Suppressor macrophage (primary cell): Measurements from ENCODE around the gene CHD2.
A peak's percentile ranks its signal among the peaks of the same experiment; 100 is the strongest.

Source experiments
- DNase-seq, 4 experiments: peaks; one replicate each; pipeline ENCODE4 v3.0.0-alpha.2; 2020 to 2022

Gene CHD2

DNA sequence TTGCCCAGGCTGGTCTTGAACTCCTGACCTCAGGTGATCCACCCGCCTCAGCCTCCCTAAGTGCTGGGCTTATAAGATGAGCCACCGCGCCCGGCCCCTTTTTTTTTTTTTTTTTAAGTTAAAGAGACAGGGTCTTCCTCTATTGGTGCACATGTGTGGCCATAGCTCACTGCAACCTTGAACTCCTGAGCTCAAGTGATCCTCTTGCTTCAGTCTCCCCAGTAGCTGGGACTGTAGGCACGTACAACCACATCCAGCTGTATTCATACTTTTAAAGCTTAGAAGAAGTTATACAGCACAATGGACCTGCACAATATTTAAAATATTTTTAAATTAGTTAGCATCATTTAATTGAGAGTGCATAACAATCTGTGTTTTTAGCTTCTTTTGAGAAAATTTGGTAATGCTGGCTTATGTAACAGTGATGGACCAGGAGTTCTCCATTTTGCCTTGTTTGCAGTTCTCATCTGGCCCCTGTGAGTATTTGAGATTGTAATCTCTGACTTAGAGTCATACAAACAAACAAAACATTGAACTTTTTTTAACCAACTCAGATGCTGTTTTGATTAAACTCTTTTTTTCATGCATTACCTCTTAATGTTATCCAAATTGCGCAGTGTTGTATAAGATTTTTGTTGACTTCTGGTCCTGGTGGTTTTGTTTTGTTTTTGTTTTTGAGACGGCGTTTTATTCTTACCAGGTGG, 33.0 kb downstream of the CHD2 start:
- DNase-seq, result no peak

DNA sequence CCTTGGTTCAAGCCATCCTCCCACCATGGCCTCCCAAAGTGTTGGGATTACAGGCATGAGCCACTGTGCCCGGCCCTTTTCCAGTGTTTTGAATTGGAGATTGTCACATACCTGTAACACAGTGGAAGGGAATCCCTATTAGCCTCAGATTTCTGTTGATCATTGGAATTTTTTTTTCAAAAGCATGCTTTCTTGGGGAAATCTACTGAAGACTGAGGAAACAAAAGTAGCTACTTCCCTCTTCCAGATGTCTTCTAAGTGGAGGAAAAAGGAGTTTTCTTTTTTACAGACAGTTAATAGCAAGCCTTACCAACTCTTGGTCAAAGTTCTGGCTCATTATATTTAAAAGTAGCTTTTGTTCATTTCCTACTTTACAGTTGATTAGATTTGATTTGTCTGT, 33.7 kb downstream of the CHD2 start:
- peak in 2 of 4 experiments; percentile 22 to 40 for DNase-seq

DNA sequence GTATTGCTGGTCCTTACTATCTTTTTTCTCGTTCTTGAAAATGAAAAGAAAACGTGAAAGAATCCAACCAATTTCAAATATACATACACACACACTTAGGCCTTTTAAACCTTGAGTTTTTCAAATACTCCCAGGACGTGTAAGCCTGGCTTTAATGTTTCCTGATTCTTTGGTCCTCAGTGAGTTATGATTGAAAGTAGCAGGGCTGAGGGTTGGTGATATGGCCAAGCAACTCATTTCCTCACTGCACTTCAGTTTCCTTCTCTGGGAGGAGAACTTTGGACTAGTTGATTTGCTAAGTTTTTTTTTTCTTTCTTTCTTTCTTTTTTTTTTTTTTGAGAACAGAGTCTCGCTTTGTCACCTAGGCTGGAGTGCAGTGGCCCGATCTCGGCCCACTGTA, 34.6 kb downstream of the CHD2 start:
- no peak for DNase-seq

DNA sequence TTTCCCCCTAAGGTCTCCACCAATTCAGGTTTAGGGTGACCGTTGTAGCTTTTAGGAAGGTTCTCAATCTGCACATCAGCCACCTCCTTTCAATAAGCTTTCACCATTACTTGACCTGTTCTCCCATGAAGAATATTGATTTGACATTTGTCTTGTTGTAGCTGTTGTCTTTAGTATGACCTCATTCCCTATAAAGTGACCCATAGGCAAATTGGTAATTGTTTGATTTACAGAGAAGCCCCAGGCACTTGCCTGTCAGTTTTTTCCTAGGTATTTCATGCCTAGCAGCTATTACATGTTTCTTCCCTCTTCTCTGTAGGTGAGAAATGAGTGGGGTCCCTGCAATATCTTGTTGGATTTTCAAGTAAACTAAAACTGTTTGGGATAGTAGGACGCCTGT, 36.0 kb downstream of the CHD2 start:
- no peak for DNase-seq

DNA sequence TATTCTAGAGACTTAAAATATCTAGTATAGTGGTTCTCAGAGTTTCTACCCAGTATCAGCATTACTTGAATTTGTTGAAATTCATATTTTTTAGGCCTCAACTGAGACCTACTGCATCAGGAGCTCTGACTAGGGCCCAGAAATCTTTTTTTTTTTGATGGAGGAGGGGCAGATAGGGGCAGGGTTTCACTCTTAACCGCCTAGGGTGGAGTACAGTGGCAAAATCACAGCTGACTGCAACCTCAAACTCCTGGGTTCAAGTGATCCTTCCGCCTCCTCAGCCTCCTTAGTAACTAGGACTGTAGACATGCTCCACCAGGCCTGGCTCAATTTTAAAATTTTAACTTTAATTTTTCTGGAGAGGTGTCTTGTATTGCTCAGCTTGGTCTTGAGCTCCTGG, 36.6 kb downstream of the CHD2 start:
- DNase-seq, result no peak

DNA sequence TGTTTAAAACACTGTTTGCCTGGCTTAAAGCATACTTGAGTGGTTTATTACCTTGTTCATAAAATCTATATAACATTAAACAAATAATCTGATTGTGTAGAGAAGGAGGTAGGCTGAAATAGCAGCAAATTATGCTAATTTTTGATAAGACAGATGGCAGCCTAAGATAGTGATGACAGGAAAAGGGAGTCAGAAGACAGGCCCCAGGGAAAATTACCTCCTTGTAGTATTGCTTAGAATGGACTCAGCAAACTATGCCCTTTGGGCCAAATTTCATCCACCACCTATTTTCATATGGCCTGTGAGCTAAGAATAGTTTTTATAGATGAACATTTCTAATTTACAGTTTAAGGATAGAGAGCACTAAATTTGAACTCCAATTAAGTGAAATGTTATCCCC, 37.8 kb downstream of the CHD2 start:
- DNase-seq, result no peak

DNA sequence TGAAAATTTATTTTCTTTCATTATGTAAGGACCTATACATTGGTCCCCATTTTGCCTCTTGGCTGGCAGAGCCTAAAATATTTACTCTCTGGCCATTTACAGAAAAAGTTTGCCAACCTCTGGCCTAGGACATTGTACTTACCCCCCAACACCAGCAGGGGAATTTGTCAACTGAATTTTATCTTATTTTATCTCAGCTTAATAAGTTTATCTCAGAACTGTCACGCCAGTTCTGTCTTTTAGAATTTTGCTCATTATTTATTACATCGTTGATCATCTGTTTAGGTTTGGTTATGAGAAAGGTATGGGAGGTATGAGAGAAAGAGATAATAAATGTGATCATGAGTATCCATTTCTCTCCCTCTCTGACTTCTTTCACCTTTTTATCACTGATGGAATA, 38.3 kb downstream of the CHD2 start:
- DNase-seq, result no peak

DNA sequence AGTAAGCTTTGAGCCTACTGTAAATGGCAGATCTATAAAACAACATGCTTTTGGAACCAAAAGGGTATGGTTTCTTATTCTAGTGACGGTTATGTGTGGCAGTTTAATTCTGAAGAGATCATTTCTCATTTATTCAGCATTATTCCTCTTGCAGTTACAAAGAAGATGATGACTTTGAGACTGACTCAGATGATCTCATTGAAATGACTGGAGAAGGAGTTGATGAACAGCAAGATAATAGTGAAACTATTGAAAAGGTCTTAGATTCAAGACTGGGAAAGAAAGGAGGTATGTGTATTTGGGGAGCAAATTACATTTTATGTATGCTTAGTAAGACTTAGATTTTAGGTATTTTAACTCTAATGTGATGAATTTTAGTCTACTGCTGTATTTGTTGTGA, 41.5 kb downstream of the CHD2 start:
- DNase-seq, result no peak

DNA sequence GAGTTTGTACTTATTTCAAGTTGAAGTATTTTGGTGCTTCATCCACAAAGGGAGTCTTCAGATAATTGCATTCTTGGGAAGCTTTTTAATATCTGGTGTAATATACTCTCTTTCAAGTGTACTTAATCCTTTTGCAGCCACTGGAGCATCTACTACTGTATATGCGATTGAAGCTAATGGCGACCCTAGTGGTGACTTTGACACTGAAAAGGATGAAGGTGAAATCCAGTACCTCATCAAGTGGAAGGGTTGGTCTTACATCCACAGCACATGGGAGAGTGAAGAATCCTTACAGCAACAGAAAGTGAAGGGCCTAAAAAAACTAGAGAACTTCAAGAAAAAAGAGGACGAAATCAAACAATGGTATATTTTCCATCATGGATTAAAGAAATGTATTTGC, 42.6 kb downstream of the CHD2 start:
- DNase-seq, result no peak

DNA sequence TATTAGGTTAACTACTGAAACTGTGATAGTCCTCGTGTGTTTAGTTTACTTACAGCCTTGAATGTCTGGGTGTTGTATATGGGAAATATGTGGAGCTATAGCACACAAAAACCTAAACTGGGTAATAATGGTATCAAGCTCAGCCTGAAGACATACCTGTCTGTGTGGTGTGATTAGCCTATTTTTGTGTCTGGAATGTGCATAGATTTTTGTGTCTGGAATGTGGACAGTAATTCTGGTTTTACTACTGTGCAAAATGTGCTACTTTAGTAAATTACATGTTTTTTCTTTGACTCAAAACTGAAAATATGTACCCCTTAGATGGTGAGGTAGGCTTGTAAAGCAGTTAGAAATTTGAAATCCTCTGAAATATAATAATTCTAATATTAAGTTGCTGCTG, 43.5 kb downstream of the CHD2 start:
- no peak for DNase-seq

DNA sequence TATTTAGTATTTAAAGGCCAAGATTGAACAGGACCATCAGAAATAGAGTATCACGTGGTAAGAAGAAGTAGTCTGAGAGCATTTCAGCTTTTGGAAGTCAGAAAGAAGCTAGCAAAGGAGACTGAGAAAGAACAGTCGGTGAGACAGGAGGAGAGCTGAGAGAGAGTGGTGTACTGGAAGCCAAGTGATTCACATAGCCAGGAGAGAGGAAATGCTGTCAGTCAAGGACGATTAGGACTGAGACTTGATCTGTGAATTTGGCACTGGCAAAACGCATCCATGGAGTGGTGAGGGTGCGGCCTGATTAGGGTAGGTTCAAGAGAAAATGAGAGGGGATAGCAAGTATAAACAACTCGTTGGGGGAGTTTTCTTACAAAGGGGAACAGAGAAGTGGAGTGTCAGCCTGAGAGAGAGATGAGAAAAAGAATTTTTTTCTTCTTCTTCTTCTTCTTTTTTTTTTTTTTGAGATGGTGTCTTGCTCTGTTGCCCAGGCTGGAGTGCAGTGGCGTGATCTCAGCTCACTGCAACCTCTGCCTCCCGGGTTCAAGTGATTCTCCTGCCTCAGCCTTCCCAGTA, 44.9 kb downstream of the CHD2 start:
- DNase-seq, result no peak

DNA sequence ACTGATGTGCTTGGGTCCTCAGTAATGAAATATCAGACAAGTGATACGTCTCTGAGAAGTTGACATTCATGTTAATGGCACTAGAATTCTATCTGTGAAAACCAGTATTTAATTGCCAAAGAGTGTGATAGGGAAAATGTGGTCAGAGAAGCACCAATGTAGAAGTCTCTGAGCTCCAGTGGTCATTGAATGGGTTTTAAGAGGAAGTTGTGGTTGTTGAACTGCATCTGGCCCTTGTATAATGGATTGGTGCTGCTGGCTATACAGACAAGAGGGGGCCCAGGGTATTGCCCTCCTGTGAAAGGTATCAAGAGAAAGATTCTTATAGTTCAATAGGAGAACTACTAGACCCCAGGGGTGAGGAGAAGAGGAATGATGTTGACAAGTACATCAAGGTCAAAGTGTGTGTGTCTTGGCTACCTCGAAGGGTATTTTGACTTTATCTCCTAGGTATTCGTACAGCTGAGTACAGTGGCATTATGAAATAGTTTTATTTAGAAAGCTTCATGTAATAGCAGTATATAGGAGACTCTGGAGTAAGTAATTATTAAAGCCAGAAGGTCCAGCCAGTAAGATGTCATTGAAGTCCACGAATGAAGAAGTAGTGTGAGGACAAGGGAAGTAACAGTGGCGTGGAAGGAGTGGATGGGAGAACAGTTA, 47.1 kb downstream of the CHD2 start:
- DNase-seq, result no peak

DNA sequence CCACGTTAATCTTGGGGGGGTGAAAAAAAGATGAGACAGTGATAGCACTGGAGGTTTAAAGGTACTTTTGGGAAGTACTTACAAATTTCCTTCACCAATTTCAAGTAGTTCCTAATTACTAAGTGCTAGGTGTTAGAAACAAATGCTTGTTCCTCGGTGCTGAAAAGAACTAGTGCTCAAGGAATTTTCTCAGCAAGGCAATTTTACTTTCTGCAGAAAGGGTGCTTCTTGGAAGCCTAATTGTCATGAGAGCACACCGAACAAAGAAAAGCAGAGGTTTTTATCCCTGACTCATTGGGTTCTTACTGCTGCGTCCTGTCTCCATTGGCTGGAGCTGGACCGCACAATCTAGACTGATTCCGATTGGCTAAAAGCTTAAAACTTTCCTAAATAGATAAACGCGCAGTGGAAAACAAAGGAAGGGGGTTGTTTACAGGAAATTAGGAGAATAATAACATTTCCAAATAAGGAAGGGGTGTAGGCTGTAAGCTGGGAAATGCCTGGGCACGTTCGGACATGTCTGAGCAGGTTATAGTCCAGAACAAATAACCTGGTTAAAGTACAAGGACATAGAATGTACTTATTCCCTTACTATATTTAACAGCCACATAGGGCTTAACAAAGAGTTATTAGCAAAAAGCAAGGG, 49.6 kb downstream of the CHD2 start:
- peak in 3 of 4 experiments; percentile 33 to 37 (median 36) for DNase-seq

DNA sequence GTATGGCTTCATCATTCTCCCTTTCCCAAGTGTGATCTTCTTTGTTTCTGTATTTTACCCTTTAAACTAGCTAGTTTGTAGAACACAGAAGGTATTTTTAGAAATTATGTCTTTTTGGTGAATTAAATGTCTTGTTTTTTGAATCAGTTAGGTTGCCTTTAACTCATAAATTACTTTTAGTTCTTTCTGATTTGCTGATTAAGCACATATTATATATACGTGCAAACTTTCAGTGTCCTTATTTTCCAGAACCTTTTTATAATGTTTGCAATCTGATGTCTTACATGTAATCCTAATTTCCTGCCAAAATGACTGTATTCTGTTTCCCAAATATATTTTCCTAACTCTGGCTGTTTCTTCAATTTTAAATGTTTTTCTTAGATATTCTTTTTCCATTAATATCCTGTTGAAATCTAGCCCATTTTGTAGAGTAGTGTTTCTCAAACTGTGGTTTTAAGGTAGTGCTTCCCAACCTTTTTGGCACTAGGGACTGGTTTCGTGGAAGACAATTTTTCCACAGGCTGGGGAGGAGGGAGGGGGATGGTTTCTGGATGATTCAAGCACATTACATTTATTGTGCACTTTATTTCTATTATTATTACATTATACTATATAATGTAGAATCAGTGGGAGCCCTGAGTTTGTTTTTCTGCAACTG, 51.8 kb downstream of the CHD2 start:
- DNase-seq, result no peak

DNA sequence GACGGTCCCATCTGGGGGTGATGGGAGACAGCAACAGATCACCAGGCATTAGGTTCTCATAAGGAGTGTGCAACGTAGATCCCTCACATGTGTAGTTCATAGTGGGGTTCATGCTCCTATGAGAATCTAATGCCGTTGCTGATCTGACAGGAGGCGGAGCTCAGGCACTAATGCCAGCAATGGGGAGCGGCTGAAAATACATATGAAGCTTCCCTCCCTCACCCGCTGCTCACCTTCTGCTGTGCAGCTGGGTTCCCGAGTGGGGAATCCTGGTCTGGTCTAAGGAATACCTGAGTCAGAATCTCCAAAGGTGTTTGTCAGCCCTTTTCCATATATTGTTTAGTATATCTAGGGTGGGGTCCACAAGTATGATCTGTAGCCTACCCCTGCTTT, 52.3 kb downstream of the CHD2 start:
- no peak for DNase-seq

DNA sequence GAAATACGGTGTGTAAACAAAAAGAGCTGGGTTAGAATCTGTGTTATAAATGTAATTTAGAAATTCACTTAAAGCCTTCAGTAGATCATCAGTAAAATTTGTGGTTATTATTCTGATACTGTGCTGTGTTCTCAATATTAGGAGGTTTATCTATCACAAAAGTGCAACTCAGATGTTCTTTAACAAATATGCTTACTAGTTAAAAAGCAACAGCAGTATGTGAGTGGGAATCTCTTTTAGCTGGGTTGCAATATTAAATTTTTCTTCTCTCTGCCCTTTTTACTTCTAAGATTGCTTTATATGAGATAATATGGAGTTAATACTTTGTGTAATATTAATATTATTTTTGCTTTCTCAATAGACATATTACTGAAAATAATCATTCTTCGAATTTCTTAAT, 53.4 kb downstream of the CHD2 start:
- DNase-seq, result no peak

DNA sequence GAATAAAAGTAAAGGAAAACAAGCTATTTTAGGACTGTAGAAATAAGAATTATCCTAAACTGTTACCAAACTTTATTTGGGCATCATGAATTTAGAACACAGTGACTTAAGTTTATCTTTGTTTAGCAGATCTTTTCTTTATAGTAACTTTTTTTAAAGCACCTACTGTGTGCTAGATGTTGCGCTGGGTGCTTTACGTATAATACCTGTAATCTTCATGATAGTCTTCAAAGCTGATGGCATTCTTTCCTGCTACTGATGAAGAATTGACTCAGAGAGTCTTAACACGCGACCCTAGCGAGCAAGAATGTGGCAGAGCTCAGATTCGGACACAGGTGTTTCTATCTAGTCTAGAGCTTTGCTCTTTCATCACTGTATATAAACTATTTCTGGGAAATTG, 53.9 kb downstream of the CHD2 start:
- DNase-seq, result no peak

DNA sequence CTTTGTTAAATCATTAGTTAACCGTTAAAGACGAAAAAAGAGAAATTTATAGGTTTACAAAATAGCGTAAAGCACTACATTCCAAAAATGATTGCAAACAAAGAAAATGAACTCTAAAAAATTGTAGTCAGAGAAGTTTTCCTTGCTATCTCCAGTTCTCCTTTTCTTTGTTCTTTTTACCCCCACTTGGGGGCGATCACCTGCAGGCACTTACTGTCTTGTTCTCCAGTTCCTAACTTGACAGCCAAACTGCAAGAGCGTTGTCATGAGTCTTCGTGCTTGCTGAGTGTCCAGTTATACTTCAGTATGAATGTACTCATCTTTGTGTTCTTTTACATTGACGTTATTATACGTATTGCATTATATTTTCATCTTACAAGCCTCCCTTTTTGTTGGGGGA, 54.5 kb downstream of the CHD2 start:
- DNase-seq, result peak in 3 of 4 experiments; percentile 30 to 41 (median 36)

DNA sequence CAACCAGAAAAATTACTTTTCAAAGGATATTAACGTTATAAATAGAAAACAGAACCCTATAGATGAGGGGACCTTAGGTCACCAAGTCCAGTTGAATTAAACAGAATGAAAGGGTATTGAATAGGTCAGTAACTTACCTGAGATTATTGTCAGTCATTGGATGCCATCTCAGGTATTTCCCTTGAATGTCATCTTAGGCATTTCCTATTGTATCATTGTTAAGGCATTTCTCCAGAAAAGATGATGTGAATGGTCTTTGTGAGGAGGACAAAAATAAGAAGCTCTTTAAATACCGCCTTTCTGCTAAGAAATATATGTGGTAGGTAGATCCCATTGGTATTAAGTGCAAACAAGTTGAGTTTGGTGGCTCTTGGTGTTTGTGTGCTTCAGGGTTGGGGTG, 55.6 kb downstream of the CHD2 start:
- DNase-seq, result no peak

DNA sequence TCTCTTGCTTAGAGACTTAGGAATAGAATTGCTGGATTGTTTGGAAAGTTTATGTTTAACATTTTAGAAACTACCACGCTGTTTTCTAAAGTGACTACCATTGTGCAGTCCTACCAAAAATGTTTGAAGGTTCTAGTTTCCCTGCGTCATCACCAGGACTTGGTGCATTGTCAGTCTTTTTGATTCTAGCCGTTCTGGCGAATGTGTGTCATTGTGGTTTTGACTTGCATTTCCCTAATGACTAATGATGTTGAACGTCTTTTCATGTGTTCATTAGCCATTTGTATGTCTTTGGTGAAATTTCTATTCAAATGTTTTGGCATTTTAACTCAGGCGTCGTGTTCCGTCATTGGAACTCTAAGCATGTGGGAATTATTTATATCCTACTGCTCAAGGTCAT, 58.0 kb downstream of the CHD2 start:
- peak; percentile 41 to 68 (median 49) for DNase-seq

DNA sequence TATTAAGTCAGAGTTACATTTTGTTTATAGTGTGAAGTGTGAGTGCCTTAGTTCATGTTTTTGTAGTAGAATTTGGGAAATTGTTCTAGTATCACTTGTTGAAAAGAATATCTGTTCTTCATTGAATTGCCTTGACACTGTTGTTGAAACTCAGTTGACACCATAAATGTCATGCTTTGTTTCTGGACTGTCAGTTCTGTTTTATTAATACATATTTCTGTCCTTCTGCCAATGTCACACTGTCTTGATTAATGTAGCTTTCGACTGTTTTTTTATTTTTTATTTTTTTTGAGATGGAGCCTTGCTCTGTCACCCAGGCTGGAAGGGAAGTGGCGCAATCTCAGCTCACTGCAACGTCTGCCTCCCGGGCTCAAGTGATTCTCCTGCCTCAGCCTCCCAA, 59.1 kb downstream of the CHD2 start:
- peak in 3 of 4 experiments; percentile 13 to 46 (median 36) for DNase-seq

DNA sequence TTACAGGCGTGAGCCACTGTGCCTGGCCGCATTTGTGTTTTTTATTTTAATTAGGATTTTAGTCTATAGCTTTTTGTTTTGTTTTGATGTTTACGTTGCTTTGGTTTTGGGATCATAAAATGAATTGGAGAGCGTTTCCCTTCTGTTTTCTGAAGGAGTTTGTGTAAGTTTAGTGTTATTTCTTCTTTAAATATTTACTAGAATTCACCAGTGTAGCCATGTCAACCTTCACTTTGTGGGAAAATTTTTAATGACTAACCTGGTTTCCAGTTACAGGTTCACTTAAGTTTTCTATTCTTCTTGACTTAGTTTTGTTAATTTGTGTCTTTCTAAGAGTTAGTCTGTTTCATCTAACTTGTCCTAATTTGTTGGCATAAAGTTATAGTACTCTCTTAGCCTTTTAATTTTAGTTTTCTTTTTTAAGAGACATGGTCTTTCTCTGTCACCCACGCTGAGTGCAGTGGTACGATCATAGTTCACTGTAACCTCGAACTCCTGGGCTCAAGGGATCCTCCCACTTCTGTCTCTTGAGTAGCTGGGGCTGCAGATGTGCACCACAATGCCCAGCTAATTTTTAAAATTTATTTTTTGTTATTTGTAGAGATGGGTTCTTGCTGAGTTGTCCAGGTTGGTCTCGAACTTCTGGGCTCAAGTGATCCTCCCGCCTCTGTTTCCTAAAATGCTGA, 61.0 kb downstream of the CHD2 start:
- no peak for DNase-seq

DNA sequence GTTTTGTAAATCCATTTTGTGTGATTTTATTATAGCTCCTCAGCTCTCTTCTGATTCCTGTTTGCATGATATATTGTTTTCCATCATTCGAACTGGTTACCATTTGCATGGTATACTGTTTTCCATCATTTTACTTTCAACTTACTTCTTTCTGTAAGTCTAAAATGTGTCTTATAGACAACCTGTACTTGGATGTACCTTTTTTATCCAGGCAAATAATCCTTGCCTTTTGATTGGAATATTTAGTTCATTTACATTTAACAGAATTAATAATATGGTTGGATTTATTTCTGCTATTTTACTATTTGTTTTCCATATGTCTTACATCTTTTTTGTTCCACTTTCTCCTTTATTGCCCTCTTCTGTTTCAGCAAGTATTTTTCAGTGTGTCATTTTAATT, 62.8 kb downstream of the CHD2 start:
- DNase-seq, result no peak
